Metanephros (tissue), 2 donors: ENCODE data around the gene SCYL3. TPM values are rescaled to one million over a fixed set of nuclear protein-coding genes. Genes with fewer than 3 reads are reported as not detected.

Experiments
- small RNA-seq: library from RNA; depleted of rRNA; stranded (forward); fragments of <200 nt; gene quantifications from one replicate; pipeline ENCODE3, GENCODE V24; 2014; ENCODE audit warnings: low replicate concordance
- total RNA-seq: library from RNA; depleted of rRNA; stranded (reverse); fragments of >200 nt; gene quantifications from one replicate; pipeline ENCODE4 v1.2.3, GENCODE V29; 2014

Gene SCYL3
- 12.6 TPM for total RNA-seq

GRCh38 chr1:169893645-169894423, at the start of gene SCYL3:
SCYL3 (minus strand) TSS chr1:169893896; CDS start chr1:169888840, 5,056 bp downstream.

Small RNA genes lying within 50 kb of the gene (small RNA-seq; reads per million reads assigned to genes)
- not detected for gene RN7SL333P

Other genes with a start within 250 kb of the SCYL3 start
- 11.6 TPM for gene SELL, start 182.3 kb downstream of the SCYL3 start, total RNA-seq
- gene SELE, start 159.8 kb downstream of the SCYL3 start, total RNA-seq, result 10.3 TPM
- 7.3 TPM for gene METTL18, start 99.0 kb downstream of the SCYL3 start, total RNA-seq
- gene KIFAP3, start 180.8 kb upstream of the SCYL3 start, total RNA-seq, result 33.4 TPM